ENCODE data around the gene ATP6V0A1. TPM values are rescaled to one million over a fixed set of nuclear protein-coding genes. Genes with fewer than 3 reads are reported as not detected.
"Not testable (repeated sequence)": the region's sequence is repeated elsewhere in the genome, so short reads cannot be mapped to it uniquely, and the experiment has no call there.

The ATP6V0A1 gene
- total RNA-seq, 4 donors from 2014 or later = 91.8 to 313 (median 115) TPM

DNA sequence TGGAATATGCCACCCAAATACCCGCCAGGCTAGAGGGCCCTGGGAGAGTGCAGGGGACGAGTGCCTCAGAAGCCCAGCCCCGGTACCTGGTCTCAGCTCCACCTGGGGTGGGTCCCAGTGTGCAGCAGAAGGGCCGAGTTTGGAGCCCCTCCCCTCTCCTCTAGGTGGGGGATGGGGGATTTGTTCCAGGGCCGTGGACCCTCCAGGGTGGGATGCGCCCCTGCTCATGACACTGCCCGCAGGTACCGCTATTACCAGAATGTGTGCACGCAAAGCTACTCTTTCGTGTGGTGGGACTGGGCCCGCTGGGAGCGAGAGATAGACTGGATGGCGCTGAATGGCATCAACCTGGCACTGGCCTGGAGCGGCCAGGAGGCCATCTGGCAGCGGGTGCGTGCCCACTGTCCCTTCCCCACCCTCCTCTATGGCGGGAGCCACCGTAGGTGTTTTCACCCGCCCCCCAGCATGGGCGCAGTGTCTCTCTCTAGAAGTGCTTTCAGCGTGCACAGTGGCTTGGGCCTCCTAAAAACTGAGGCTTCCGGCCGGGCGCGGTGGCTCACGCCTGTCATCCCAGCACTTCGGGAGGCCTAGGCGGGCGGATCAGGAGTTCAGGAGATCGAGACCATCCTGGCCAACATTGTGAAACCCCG, 78.6 kb downstream of the ATP6V0A1 start:
- no peaks in the 10 kb centered on the region for H3K27me3 ChIP-seq
- intact Hi-C loops (cut with DNase I; ENCODE audit: low total_unique reads) = no loop called here
- peaks cover 18 to 42% (median 27%) of the 10 kb centered on the region in 4 donors for H3K4me1 ChIP-seq
- peak overlapping the region; percentile 15 to 79 (median 69) for H3K4me3 ChIP-seq
- H3K27ac ChIP-seq = peak overlapping the region; percentile 90 to 93 (median 91)
- H3K9me3 ChIP-seq = no peaks in the 10 kb centered on the region
- no peak for DNase-seq
- WGBS, 2 donors (ENCODE audit: low coverage in 1 of 2) = 90 to 93% methylated on average over 2 to 27 of the region's 31 CpGs
- H3K36me3 ChIP-seq = no peaks in the 10 kb centered on the region
- TF ChIP-seq, protein P1, sequence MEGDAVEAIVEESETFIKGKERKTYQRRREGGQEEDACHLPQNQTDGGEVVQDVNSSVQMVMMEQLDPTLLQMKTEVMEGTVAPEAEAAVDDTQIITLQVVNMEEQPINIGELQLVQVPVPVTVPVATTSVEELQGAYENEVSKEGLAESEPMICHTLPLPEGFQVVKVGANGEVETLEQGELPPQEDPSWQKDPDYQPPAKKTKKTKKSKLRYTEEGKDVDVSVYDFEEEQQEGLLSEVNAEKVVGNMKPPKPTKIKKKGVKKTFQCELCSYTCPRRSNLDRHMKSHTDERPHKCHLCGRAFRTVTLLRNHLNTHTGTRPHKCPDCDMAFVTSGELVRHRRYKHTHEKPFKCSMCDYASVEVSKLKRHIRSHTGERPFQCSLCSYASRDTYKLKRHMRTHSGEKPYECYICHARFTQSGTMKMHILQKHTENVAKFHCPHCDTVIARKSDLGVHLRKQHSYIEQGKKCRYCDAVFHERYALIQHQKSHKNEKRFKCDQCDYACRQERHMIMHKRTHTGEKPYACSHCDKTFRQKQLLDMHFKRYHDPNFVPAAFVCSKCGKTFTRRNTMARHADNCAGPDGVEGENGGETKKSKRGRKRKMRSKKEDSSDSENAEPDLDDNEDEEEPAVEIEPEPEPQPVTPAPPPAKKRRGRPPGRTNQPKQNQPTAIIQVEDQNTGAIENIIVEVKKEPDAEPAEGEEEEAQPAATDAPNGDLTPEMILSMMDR (IDR thresholded peaks at IDR 0.05) = no peak
- TF ChIP-seq EP300 (IDR thresholded peaks at IDR 0.05; ENCODE audit: low read depth) (no peak), POLR2AphosphoS5 (IDR thresholded peaks at IDR 0.05) (no peak), POLR2A (IDR thresholded peaks at IDR 0.05) (no peak)
- in situ Hi-C loops (cut with MboI; ENCODE audit: low pct_ligation_motif_present in 1 of 4, low pct_unique_long_range_greater_than_20kb in 1 of 4, low sequenced_read_pairs in 3 of 4) = no loop called here

DNA sequence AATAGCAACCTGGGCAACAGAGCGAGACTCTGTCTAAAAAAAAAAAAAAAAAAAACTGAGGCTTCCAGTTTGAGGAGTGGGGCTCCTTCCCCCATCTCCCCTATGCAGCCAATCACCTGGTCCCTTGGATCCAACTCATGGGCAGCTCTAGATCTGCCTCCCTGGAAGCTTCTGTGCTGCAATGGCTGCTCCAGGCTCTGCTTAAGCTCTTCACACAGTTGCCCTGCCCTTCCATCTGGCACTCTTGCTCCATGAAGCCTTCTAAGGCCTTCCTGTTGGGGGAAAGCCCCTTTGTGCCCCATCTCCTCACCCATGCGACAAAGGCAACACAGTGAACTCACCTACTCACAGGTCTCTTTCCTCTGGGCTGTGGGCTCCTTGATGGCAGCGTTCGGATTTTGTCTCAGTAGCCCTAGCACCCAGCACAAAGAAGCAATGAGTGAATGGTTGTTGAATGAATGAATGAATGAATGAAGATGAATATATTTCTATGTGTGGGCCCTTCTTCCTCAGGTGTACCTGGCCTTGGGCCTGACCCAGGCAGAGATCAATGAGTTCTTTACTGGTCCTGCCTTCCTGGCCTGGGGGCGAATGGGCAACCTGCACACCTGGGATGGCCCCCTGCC, 79.3 kb downstream of the ATP6V0A1 start:
- no peak overlapping the region for H3K4me3 ChIP-seq
- peaks cover 18 to 40% (median 27%) of the 10 kb centered on the region in 4 donors for H3K4me1 ChIP-seq
- TF ChIP-seq POLR2A (IDR thresholded peaks at IDR 0.05) (no peak), EP300 (IDR thresholded peaks at IDR 0.05; ENCODE audit: low read depth) (no peak), POLR2AphosphoS5 (IDR thresholded peaks at IDR 0.05) (no peak)
- TF ChIP-seq, protein P1 (IDR thresholded peaks at IDR 0.05) = no peak
- intact Hi-C loops (cut with DNase I; ENCODE audit: low total_unique reads) = no loop called here
- no peaks in the 10 kb centered on the region for H3K9me3 ChIP-seq
- in situ Hi-C loops (cut with MboI; ENCODE audit: low pct_ligation_motif_present in 1 of 4, low pct_unique_long_range_greater_than_20kb in 1 of 4, low sequenced_read_pairs in 3 of 4) = no loop called here
- H3K27me3 ChIP-seq = no peaks in the 10 kb centered on the region
- H3K36me3 ChIP-seq = no peaks in the 10 kb centered on the region
- no peak overlapping the region for H3K27ac ChIP-seq
- no peak for DNase-seq
- 92 to 100% methylated on average over 1 to 5 of the region's 5 CpGs for WGBS, 2 donors (ENCODE audit: low coverage in 1 of 2)

DNA sequence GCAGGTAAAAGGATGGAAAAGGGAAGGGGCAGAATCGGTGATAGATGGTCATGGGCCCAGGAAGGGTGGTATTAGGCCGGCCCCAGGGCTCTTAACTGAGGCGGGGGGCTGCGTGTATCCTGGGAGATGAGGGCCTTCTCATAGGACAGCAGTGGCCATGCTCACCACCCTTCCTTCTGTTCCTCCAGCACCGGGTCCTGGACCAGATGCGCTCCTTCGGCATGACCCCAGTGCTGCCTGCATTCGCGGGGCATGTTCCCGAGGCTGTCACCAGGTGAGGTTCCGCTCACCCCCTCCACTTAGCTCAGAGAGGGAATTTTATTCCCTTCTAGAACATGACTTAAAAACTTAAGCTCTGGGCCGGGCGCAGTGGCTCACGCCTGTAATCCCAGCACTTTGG, 79.8 kb downstream of the ATP6V0A1 start:
- H3K4me3 ChIP-seq = no peak overlapping the region
- no peak for DNase-seq
- in situ Hi-C loops (cut with MboI; ENCODE audit: low pct_ligation_motif_present in 1 of 4, low pct_unique_long_range_greater_than_20kb in 1 of 4, low sequenced_read_pairs in 3 of 4) (no loop called here), intact Hi-C loops (cut with DNase I; ENCODE audit: low total_unique reads) (no loop called here)
- no peak for TF ChIP-seq POLR2A (IDR thresholded peaks at IDR 0.05)
- WGBS, 2 donors (ENCODE audit: low coverage in 1 of 2) = 88 to 89% methylated on average over 3 to 14 of the region's 14 CpGs
- H3K27ac ChIP-seq = no peak overlapping the region
- no peaks in the 10 kb centered on the region for H3K9me3 ChIP-seq
- peaks cover 0 to 4% (median 0%) of the 10 kb centered on the region in 4 donors for H3K36me3 ChIP-seq
- H3K27me3 ChIP-seq = no peaks in the 10 kb centered on the region
- peaks cover 18 to 40% (median 27%) of the 10 kb centered on the region in 4 donors for H3K4me1 ChIP-seq

DNA sequence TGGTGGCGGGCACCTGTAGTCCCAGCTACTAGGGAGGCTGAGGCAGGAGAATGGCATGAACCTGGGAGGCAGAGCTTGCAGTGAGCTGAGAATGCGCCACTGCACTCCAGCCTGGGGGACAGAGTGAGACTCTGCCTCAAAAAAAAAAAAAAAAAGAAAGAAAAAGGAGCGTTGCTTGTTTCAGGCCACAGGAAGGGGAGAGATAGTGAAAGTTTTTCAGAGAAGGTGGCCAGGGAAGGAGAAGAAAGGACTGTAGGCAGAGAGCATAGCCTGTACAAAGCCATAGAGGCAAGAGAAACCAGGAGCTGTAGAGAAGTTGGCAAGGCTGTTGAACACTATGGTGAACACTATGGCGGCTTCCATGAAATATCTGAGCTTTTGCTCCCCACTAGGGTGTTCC, 81.9 kb downstream of the ATP6V0A1 start:
- in situ Hi-C loops (cut with MboI; ENCODE audit: low pct_ligation_motif_present in 1 of 4, low pct_unique_long_range_greater_than_20kb in 1 of 4, low sequenced_read_pairs in 3 of 4); H3K36me3 ChIP-seq: not testable (repeated sequence)
- WGBS, 2 donors (ENCODE audit: low coverage in 1 of 2) = 80 to 97% methylated on average over 1 to 4 of the region's 4 CpGs

DNA sequence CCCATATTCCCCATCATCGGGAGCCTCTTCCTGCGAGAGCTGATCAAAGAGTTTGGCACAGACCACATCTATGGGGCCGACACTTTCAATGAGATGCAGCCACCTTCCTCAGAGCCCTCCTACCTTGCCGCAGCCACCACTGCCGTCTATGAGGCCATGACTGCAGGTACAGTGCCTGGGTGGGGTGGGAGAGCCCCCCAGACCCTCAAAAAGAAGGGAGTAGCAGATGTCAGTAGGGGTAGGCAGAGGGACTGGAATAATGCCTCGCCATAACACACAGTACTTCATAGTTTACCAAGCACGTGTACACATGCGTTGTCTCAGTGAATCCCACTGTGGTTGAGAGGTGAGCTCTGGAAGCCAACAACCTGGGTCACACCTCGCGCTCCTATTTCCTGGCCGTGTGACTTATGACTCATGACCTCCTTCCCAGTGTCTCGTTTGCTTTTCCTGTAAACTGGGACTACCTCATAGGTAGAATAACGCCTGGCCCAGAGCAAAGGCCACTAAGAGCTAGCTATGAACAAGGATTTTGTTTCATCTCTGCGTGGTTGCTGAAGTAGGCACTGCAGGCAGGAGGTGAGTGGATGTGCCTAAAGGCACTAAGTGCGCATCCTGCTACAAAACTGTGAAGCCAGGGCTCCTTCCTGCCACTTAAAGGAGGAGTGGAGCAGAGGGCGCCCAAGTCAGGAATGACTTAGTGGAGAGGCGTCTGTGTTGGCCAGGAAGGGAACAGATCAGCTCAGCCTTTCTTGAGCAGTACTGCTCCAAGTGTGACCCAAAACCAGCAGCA, 82.6 kb downstream of the ATP6V0A1 start:
- peak; percentile 61 for DNase-seq
- TF ChIP-seq POLR2AphosphoS5 (IDR thresholded peaks at IDR 0.05) (peak in 2 of 3 donors; percentile 66 to 80), POLR2A (IDR thresholded peaks at IDR 0.05) (peak; percentile 53), EP300 (IDR thresholded peaks at IDR 0.05; ENCODE audit: low read depth) (no peak)
- WGBS, 2 donors (ENCODE audit: low coverage in 1 of 2) = 74 to 100% methylated on average over 1 to 17 of the region's 17 CpGs
- no peaks in the 10 kb centered on the region for H3K27me3 ChIP-seq
- peaks cover 10 to 29% (median 19%) of the 10 kb centered on the region in 4 donors for H3K4me1 ChIP-seq
- in situ Hi-C loops (cut with MboI; ENCODE audit: low pct_ligation_motif_present in 1 of 4, low pct_unique_long_range_greater_than_20kb in 1 of 4, low sequenced_read_pairs in 3 of 4) (no loop called here), intact Hi-C loops (cut with DNase I; ENCODE audit: low total_unique reads) (no loop called here)
- no peak overlapping the region for H3K4me3 ChIP-seq
- H3K27ac ChIP-seq = peak overlapping the region; percentile 52 to 76 (median 68)
- H3K36me3 ChIP-seq = peaks cover 0 to 4% (median 0%) of the 10 kb centered on the region in 4 donors
- H3K9me3 ChIP-seq = no peaks in the 10 kb centered on the region

More for the DNA sequence above, 81.9 kb downstream of the ATP6V0A1 start:
- DNase-seq; H3K9me3 ChIP-seq; H3K4me3 ChIP-seq; intact Hi-C loops (cut with DNase I; ENCODE audit: low total_unique reads); H3K27me3 ChIP-seq: not testable (repeated sequence)
- H3K4me1 ChIP-seq = peaks cover 12 to 31% (median 22%) of the 10 kb centered on the region in 4 donors
- H3K27ac ChIP-seq = peak overlapping the region; percentile 48 to 76 (median 68)
